RWPE2 (cell line): ENCODE results near the gene GSDME.

Source experiments
- ATAC-seq: fragments of 200-7000 bp; cut with Tn5 transposase; 3 replicates; pipeline ENCODE4 v1.9.1; 2021; ENCODE audit warnings: low read depth
- DNase-seq: peaks from one replicate; pipeline ENCODE4 v3.0.0-alpha.2; 2020; ENCODE audit warnings: low spot score
- H3K27ac ChIP-seq: fragments of 450-650 bp; 2 replicates; pipeline ENCODE4 v1.5.1; 2017; ENCODE audit warnings: mild to moderate bottlenecking; ENCODE audit not compliant: poor library complexity, severe bottlenecking
- H3K27me3 ChIP-seq: fragments of 250-450 bp; sonication (Bioruptor Pico); 2 replicates; pipeline ENCODE4 v1.5.1; 2021; ENCODE audit warnings: mild to moderate bottlenecking, moderate library complexity; ENCODE audit not compliant: insufficient read depth, poor library complexity, severe bottlenecking
- H3K36me3 ChIP-seq: fragments of 250-450 bp; sonication (Bioruptor Pico); 2 replicates; pipeline ENCODE4 v1.5.1; 2020; ENCODE audit warnings: low read depth, mild to moderate bottlenecking, moderate library complexity
- H3K4me1 ChIP-seq: fragments of 250-450 bp; sonication (Bioruptor Pico); 2 replicates; pipeline ENCODE4 v1.5.1; 2021; ENCODE audit warnings: mild to moderate bottlenecking, moderate library complexity; ENCODE audit not compliant: insufficient read depth, poor library complexity, severe bottlenecking
- H3K4me3 ChIP-seq: fragments of 250-450 bp; sonication (Bioruptor Pico); 2 replicates; pipeline ENCODE4 v1.5.1; 2021; ENCODE audit warnings: mild to moderate bottlenecking, moderate library complexity; ENCODE audit not compliant: severe bottlenecking
- H3K9me3 ChIP-seq: fragments of 250-450 bp; sonication (Bioruptor Pico); 2 replicates; pipeline ENCODE4 v1.5.1; 2021; ENCODE audit warnings: mild to moderate bottlenecking, moderate library complexity; ENCODE audit not compliant: severe bottlenecking
- CTCF ChIP-seq: fragments of 450-650 bp; IDR thresholded peaks from one replicate; pipeline ENCODE4 v1.5.1; 2017; ENCODE audit warnings: mild to moderate bottlenecking, moderate library complexity; ENCODE audit not compliant: poor library complexity, severe bottlenecking

Gene GSDME

GRCh38 chr7:24721481-24722001 lies 35.7 kb downstream of the GSDME start:
- peak; percentile 79 for ATAC-seq
- Histone ChIP-seq H3K9me3 (no peaks in the 10 kb centered on the region), H3K27me3 (no peaks in the 10 kb centered on the region), H3K36me3 (peaks cover 40% of the 10 kb centered on the region), H3K4me1 (peaks cover 12% of the 10 kb centered on the region), H3K27ac (peak overlapping the region; percentile 8), H3K4me3 (no peak overlapping the region)
- no peak for TF ChIP-seq CTCF
- no peak for DNase-seq

- no peak overlapping the region for H3K4me3 ChIP-seq
- TF ChIP-seq CTCF: no peak
- no peak for DNase-seq
- H3K4me1 ChIP-seq: peaks cover 12% of the 10 kb centered on the region
- no peak overlapping the region for H3K27ac ChIP-seq
- H3K9me3 ChIP-seq: no peaks in the 10 kb centered on the region
- H3K36me3 ChIP-seq: peaks cover 53% of the 10 kb centered on the region
- no peaks in the 10 kb centered on the region for H3K27me3 ChIP-seq
- ATAC-seq: no peak
Measured at GRCh38 chr7:24720283-24720682, 37.0 kb downstream of the GSDME start.

- Histone ChIP-seq H3K4me1 (peaks cover 12% of the 10 kb centered on the region), H3K4me3 (no peak overlapping the region), H3K27me3 (no peaks in the 10 kb centered on the region), H3K9me3 (no peaks in the 10 kb centered on the region), H3K27ac (no peak overlapping the region), H3K36me3 (peaks cover 60% of the 10 kb centered on the region)
- DNase-seq: no peak
- ATAC-seq: no peak
- no peak for TF ChIP-seq CTCF
Measured at GRCh38 chr7:24718977-24719491, 38.2 kb downstream of the GSDME start.

GRCh38 chr7:24718431-24718831 lies 38.8 kb downstream of the GSDME start:
- no peak for DNase-seq
- ATAC-seq: no peak
- peaks cover 66% of the 10 kb centered on the region for H3K36me3 ChIP-seq
- H3K9me3 ChIP-seq: no peaks in the 10 kb centered on the region
- H3K27ac ChIP-seq: no peak overlapping the region
- H3K4me3 ChIP-seq: no peak overlapping the region
- peaks cover 12% of the 10 kb centered on the region for H3K4me1 ChIP-seq
- no peak for TF ChIP-seq CTCF
- no peaks in the 10 kb centered on the region for H3K27me3 ChIP-seq

- H3K27ac ChIP-seq: no peak overlapping the region
- TF ChIP-seq CTCF: no peak
- ATAC-seq (no peak), DNase-seq (no peak)
- H3K4me1 ChIP-seq: peaks cover 12% of the 10 kb centered on the region
- H3K27me3 ChIP-seq: no peaks in the 10 kb centered on the region
- H3K9me3 ChIP-seq: no peaks in the 10 kb centered on the region
- no peak overlapping the region for H3K4me3 ChIP-seq
- H3K36me3 ChIP-seq: peaks cover 71% of the 10 kb centered on the region
Measured at GRCh38 chr7:24717694-24718320, 39.5 kb downstream of the GSDME start.
